SK-N-SH (cell line): Measurements from ENCODE around the gene MOSPD2. TPM values are rescaled to one million over a fixed set of nuclear protein-coding genes. Genes with fewer than 3 reads are reported as not detected.

Experiments
- CTCF ChIA-PET: fragments of 300-600, 350-600 bp; formaldehyde crosslinking; extraction: SDS; loops from one replicate; lab custom pipeline; 2021; lab: Yijun Ruan, JAX
- POLR2A ChIA-PET: fragments of 350-600 bp; sonication (Branson Sonifier 250); formaldehyde crosslinking; extraction: SDS; loops from one replicate; lab custom pipeline; 2020; ENCODE audit warnings: antibody characterized with exemption, inconsistent platforms; lab: Yijun Ruan, JAX
- DNase-seq: peaks from one replicate; pipeline ENCODE4 v3.0.0; 2012
- H2AFZ ChIP-seq: fragments of 200-600 bp; sonication (generic); 2 replicates; pipeline ENCODE4 v1.8.1; 2016; ENCODE audit warnings: antibody characterized with exemption, mild to moderate bottlenecking, low read depth
- H3F3A ChIP-seq: fragments of 200-600 bp; sonication (generic); replicated peaks from 2 replicates; pipeline ENCODE3; 2016; ENCODE audit warnings: antibody characterized with exemption, mild to moderate bottlenecking; ENCODE audit not compliant: insufficient read depth
- H3K27ac ChIP-seq, 2 experiments: fragments of 200-500 bp in 1 of 2; fragments of 200-600 bp in 1 of 2; sonication (Bioruptor generic) in 1 of 2; sonication (generic), shearing (Covaris generic) in 1 of 2; 2 replicates each; pipeline versions ENCODE4 v1.5.1 to v1.6.1; 2014 to 2016; ENCODE audit warnings: low read depth in 2 of 2, inconsistent platforms in 1 of 2, low read length in 1 of 2, mild to moderate bottlenecking in 1 of 2, mixed read lengths in 1 of 2
- H3K27me3 ChIP-seq: fragments of 200-600 bp; sonication (generic), shearing (Covaris generic); 2 replicates; pipeline ENCODE4 v1.6.1; 2016; ENCODE audit warnings: mixed run types; ENCODE audit not compliant: insufficient read depth
- H3K36me3 ChIP-seq, 2 experiments: fragments of 200-500 bp in 1 of 2; fragments of 200-600 bp in 1 of 2; sonication (Bioruptor generic) in 1 of 2; sonication (generic) in 1 of 2; replicated peaks in 1 of 2; 2 replicates each; pipeline versions ENCODE3 to v1.5.1; 2014 to 2016; ENCODE audit warnings: low read length in 1 of 2, mild to moderate bottlenecking in 1 of 2; ENCODE audit not compliant: insufficient read depth in 2 of 2, control insufficient read depth in 1 of 2
- H3K4me1 ChIP-seq, 2 experiments: fragments of 200-500 bp in 1 of 2; fragments of 200-600 bp in 1 of 2; sonication (Bioruptor generic) in 1 of 2; sonication (generic), shearing (Covaris generic) in 1 of 2; 2 replicates each; pipeline versions ENCODE4 v1.5.1 to v1.6.1; 2014 to 2016; ENCODE audit warnings: low read depth in 1 of 2, low read length in 1 of 2, mixed run types in 1 of 2; ENCODE audit not compliant: insufficient read depth in 2 of 2, control insufficient read depth in 1 of 2
- H3K4me2 ChIP-seq: fragments of 200-600 bp; sonication (generic), shearing (Covaris generic); 2 replicates; pipeline ENCODE4 v1.6.1; 2017; ENCODE audit warnings: mixed run types
- H3K4me3 ChIP-seq, 2 experiments: fragments of 200-500 bp in 1 of 2; fragments of 200-600 bp in 1 of 2; sonication (Bioruptor generic) in 1 of 2; sonication (generic), shearing (Covaris generic) in 1 of 2; 2 replicates each; pipeline versions ENCODE4 v1.5.1 to v1.8.1; 2014 to 2016; ENCODE audit warnings: low read depth in 2 of 2, inconsistent platforms in 1 of 2, low read length in 1 of 2, mild to moderate bottlenecking in 1 of 2, mixed read lengths in 1 of 2, moderate library complexity in 1 of 2
- H3K79me2 ChIP-seq: fragments of 200-600 bp; sonication (generic); 2 replicates; pipeline ENCODE4 v1.8.1; 2017; ENCODE audit warnings: mild to moderate bottlenecking; ENCODE audit not compliant: insufficient read depth
- H3K9ac ChIP-seq: fragments of 200-600 bp; sonication (generic); 2 replicates; pipeline ENCODE4 v1.6.1; 2017; ENCODE audit warnings: mixed run types
- H3K9me2 ChIP-seq: fragments of 200-600 bp; sonication (generic); 2 replicates; pipeline ENCODE4 v1.6.1; 2017; ENCODE audit warnings: mixed run types
- H3K9me3 ChIP-seq: fragments of 200-600 bp; sonication (generic); 2 replicates; pipeline ENCODE4 v1.6.1; 2017; ENCODE audit warnings: mixed run types, mild to moderate bottlenecking, moderate library complexity
- H4K20me1 ChIP-seq: fragments of 200-600 bp; sonication (generic); 2 replicates; pipeline ENCODE4 v1.6.1; 2017; ENCODE audit warnings: mild to moderate bottlenecking, mixed run types; ENCODE audit not compliant: insufficient read depth
- CTCF ChIP-seq: fragments of 200-600 bp; sonication (generic); IDR thresholded peaks from 2 replicates; pipeline ENCODE4 v1.6.1; 2017; ENCODE audit warnings: antibody characterized with exemption, mild to moderate bottlenecking, moderate library complexity
- EP300 ChIP-seq, 2 experiments: IDR thresholded peaks; 2 replicates each; pipeline versions ENCODE4 v1.4.0 to v1.6.1; 2012; ENCODE audit warnings: borderline replicate concordance in 1 of 2, low read depth in 1 of 2, low read length in 1 of 2
- JUND ChIP-seq: IDR thresholded peaks from 2 replicates; pipeline ENCODE4 v1.4.0; 2012
- NFIC ChIP-seq: IDR thresholded peaks from 2 replicates; pipeline ENCODE4 v1.4.0; 2012; ENCODE audit warnings: borderline replicate concordance
- NRF1 ChIP-seq: IDR thresholded peaks from 2 replicates; pipeline ENCODE4 v1.6.1; 2012; ENCODE audit warnings: low read depth, mild to moderate bottlenecking, low read length
- POLR2AphosphoS5 ChIP-seq: IDR thresholded peaks from 2 replicates; pipeline ENCODE4 v1.6.1; 2012; ENCODE audit warnings: low read depth, low read length
- REST ChIP-seq: IDR thresholded peaks from 2 replicates; pipeline ENCODE4 v1.6.1; 2012; ENCODE audit warnings: mild to moderate bottlenecking, low read depth, low read length, moderate library complexity
- TAF1 ChIP-seq: IDR thresholded peaks from 2 replicates; pipeline ENCODE4 v1.6.1; 2012; ENCODE audit warnings: low read depth, mild to moderate bottlenecking, low read length, moderate library complexity, borderline replicate concordance
- TCF12 ChIP-seq: IDR thresholded peaks from 2 replicates; pipeline ENCODE4 v1.4.0; 2012
- USF1 ChIP-seq: IDR thresholded peaks from 2 replicates; pipeline ENCODE4 v1.4.0; 2012; ENCODE audit warnings: low read depth, borderline replicate concordance
- ZBTB33 ChIP-seq: IDR thresholded peaks from 2 replicates; pipeline ENCODE4 v1.4.0; 2012; ENCODE audit warnings: low read depth, borderline replicate concordance
- WGBS: methylation state at CpG from one replicate; pipeline ENCODE4 v1.1.6; 2017; ENCODE audit warnings: low lambda C conversion rate; 5-methylcytosine and 5-hydroxymethylcytosine counted together
- polyA plus RNA-seq, 3 experiments: library from polyadenylated mRNA; depleted of rRNA; stranded (reverse); fragments of >200 nt; gene quantifications; 2 replicates each; pipeline ENCODE4 v1.2.3, GENCODE V29; 2012

Gene MOSPD2
- polyA plus RNA-seq, 1 of the 3 experiments (the other 2 are of a cell fraction): 7.6 TPM

GRCh38 chrX:14884714-14885113, 11.5 kb downstream of the MOSPD2 start:
- Histone ChIP-seq H3K9me3 (no peaks in the 10 kb centered on the region), H3K4me3 (no peak overlapping the region), H3K4me1 (no peaks in the 10 kb centered on the region), H3K9ac (no peak overlapping the region), H3K9me2 (no peaks in the 10 kb centered on the region), H3K27me3 (no peaks in the 10 kb centered on the region), H3K4me2 (no peak overlapping the region), H2AFZ (no peak overlapping the region), H3F3A (no peaks in the 10 kb centered on the region), H3K79me2 (0 out of 2 replicates have a peak, but pooled peaks cover 4% of the 10 kb centered on the region), H4K20me1 (no peaks in the 10 kb centered on the region), H3K36me3 (no peaks in the 10 kb centered on the region), H3K27ac (no peak overlapping the region)
- ChIA-PET POLR2A (no interaction called here), CTCF (no interaction called here)
- WGBS: 50% methylated on average over 1 of the region's 1 CpG
- DNase-seq: no peak
- TF ChIP-seq POLR2AphosphoS5 (no peak), EP300 (IDR thresholded peaks at IDR 0.05; ENCODE audit: borderline replicate concordance in 1 of 2, low read depth in 1 of 2, low read length in 1 of 2) (no peak), TCF12 (no peak), USF1 (no peak), NFIC (no peak)

GRCh38 chrX:14886252-14886651, 13.0 kb downstream of the MOSPD2 start:
- Histone ChIP-seq H3K9me3 (no peaks in the 10 kb centered on the region), H2AFZ (no peak overlapping the region), H3K4me2 (no peak overlapping the region), H4K20me1 (no peaks in the 10 kb centered on the region), H3K36me3 (no peaks in the 10 kb centered on the region), H3K4me3 (no peak overlapping the region), H3K79me2 (no peaks in the 10 kb centered on the region), H3F3A (peaks cover 3% of the 10 kb centered on the region), H3K27ac (no peak overlapping the region), H3K4me1 (no peaks in the 10 kb centered on the region; a peak in 1 of 4 replicates), H3K9me2 (no peaks in the 10 kb centered on the region; the same call in 1 of the 2 replicates), H3K9ac (no peak overlapping the region), H3K27me3 (no peaks in the 10 kb centered on the region)
- whole genome bisulfite sequencing: 44% methylated on average over 3 of the region's 3 CpGs
- ChIA-PET POLR2A (no interaction called here), CTCF (no interaction called here)
- DNase-seq: no peak
- TF ChIP-seq ZBTB33: no peak
- no peak for TF ChIP-seq TAF1
- no peak for TF ChIP-seq JUND
- no peak for TF ChIP-seq CTCF
- TF ChIP-seq NRF1: no peak
- TF ChIP-seq REST: no peak
